ENCODE results near the gene FOXO6.

The FOXO6 gene

GRCh38 chr1:41366455-41367287 is 5.4 kb downstream of the FOXO6 start:
- DNase-seq (ENCODE audit: low read depth): no peak

- no peak for DNase-seq (ENCODE audit: low read depth)
Observed at GRCh38 chr1:41367288-41367642, 6.0 kb downstream of the FOXO6 start.

GRCh38 chr1:41368366-41368765 is 7.1 kb downstream of the FOXO6 start:
- no peak for DNase-seq (ENCODE audit: low read depth)

- no peak for DNase-seq (ENCODE audit: low read depth)
Observed at GRCh38 chr1:41368801-41369200, 7.6 kb downstream of the FOXO6 start.

GRCh38 chr1:41369531-41369930 is 8.3 kb downstream of the FOXO6 start:
- no peak for DNase-seq (ENCODE audit: low read depth)

GRCh38 chr1:41370225-41370624 is 9.0 kb downstream of the FOXO6 start:
- no peak for DNase-seq (ENCODE audit: low read depth)

- no peak for DNase-seq (ENCODE audit: low read depth)
Observed at GRCh38 chr1:41370756-41371420, 9.7 kb downstream of the FOXO6 start.

- no peak for DNase-seq (ENCODE audit: low read depth)
Observed at GRCh38 chr1:41371630-41372599, 10.7 kb downstream of the FOXO6 start.

- no peak for DNase-seq (ENCODE audit: low read depth)
Observed at GRCh38 chr1:41372600-41372993, 11.4 kb downstream of the FOXO6 start.

GRCh38 chr1:41373373-41373772 is 12.1 kb downstream of the FOXO6 start:
- DNase-seq (ENCODE audit: low read depth): no peak

GRCh38 chr1:41374711-41375110 is 13.5 kb downstream of the FOXO6 start:
- DNase-seq (ENCODE audit: low read depth): no peak

GRCh38 chr1:41377397-41377796 is 16.2 kb downstream of the FOXO6 start:
- no peak for DNase-seq (ENCODE audit: low read depth)

- DNase-seq (ENCODE audit: low read depth): no peak
Observed at GRCh38 chr1:41378222-41378621, 17.0 kb downstream of the FOXO6 start.

- DNase-seq (ENCODE audit: low read depth): no peak
Observed at GRCh38 chr1:41378999-41379737, 17.9 kb downstream of the FOXO6 start.

- DNase-seq (ENCODE audit: low read depth): no peak
Observed at GRCh38 chr1:41379738-41380130, 18.5 kb downstream of the FOXO6 start.

GRCh38 chr1:41380195-41380594 is 19.0 kb downstream of the FOXO6 start:
- no peak for DNase-seq (ENCODE audit: low read depth)

GRCh38 chr1:41380979-41381691 is 19.9 kb downstream of the FOXO6 start:
- DNase-seq (ENCODE audit: low read depth): no peak

- no peak for DNase-seq (ENCODE audit: low read depth)
Observed at GRCh38 chr1:41381692-41382479, 20.7 kb downstream of the FOXO6 start.

- no peak for DNase-seq (ENCODE audit: low read depth)
Observed at GRCh38 chr1:41382480-41383090, 21.4 kb downstream of the FOXO6 start.
